H1 (cell line): ENCODE measurements around the gene MIF. TPM values are rescaled to one million over a fixed set of nuclear protein-coding genes. Genes with fewer than 3 reads are reported as not detected.

Experiments used
- ATF2 ChIP-seq: IDR thresholded peaks from 2 replicates; pipeline ENCODE4 v1.6.1; 2012; ENCODE audit warnings: low read length, inconsistent platforms
- RAD21 ChIP-seq, 2 experiments: IDR thresholded peaks in 1 of 2; conservative IDR thresholded peaks in 1 of 2; 2 replicates each; pipeline ENCODE4 v1.6.1; 2011; ENCODE audit warnings: low read depth in 2 of 2, low read length in 2 of 2, improper control_type of control experiment in 1 of 2, inconsistent platforms in 1 of 2, mild to moderate bottlenecking in 1 of 2, moderate library complexity in 1 of 2
- SAP30 ChIP-seq: fragments of 300-600 bp; sonication (generic); IDR thresholded peaks from 2 replicates; pipeline ENCODE4 v1.7.1; 2012; ENCODE audit warnings: low read length, moderate library complexity, mild to moderate bottlenecking, inconsistent platforms; ENCODE audit not compliant: insufficient read depth, insufficient replicate concordance
- polyA plus RNA-seq, 7 experiments: library from polyadenylated mRNA; depleted of rRNA in 3 of 7; stranded (reverse) in 5 of 7; unstranded in 2 of 7; fragments of >200 nt in 5 of 7; fragments of 200-250 nt in 2 of 7; gene quantifications; 1 replicate in 5 of 7; 2 replicates in 1 of 7; 4 replicates in 1 of 7; pipeline versions ENCODE4 v1.2.1 to v1.2.3, GENCODE V29; 2011 to 2013; ENCODE audit warnings: missing spikeins in 2 of 7, mixed read lengths in 2 of 7
- total RNA-seq: library from RNA; stranded (reverse); fragmentation: NEBNext Ultra II Directional; extraction: Animal tissue kit (Norgen Biotek cat#: 25700); gene quantifications from 2 replicates; pipeline ENCODE4 v1.2.1, GENCODE V29; 2021

The MIF gene
- total and polyA plus RNA-seq, 2 of the 8 experiments (the other 6 are each of a cell fraction or from before 2014, with no cell fraction given) = 1,082 to 1,870 TPM

- no peak for TF ChIP-seq SAP30
- TF ChIP-seq RAD21 (IDR thresholded peaks at IDR 0.05 in 1 of 2, conservative IDR thresholded peaks at IDR 0.05 in 1 of 2; ENCODE audit: low read depth in 2 of 2, low read length in 2 of 2) = no peak
- TF ChIP-seq ATF2 = no peak
Observed at GRCh38 chr22:23878219-23878618, 16.0 kb upstream of the MIF start (continued).
